ENCODE results near the gene ZNF544. TPM values are rescaled to one million over a fixed set of nuclear protein-coding genes. Genes with fewer than 3 reads are reported as not detected.
A peak's percentile ranks its signal among the peaks of the same experiment; 100 is the strongest.

The ZNF544 gene
- total RNA-seq, 1 donor from 2014 or later: 22.6 TPM

GRCh38 chr19:58268344-58268743 is 39.6 kb downstream of the ZNF544 start:
- peaks cover 100% of the 10 kb centered on the region for H3K9me3 ChIP-seq
- no peak for DNase-seq

GRCh38 chr19:58274771-58275201 is 46.1 kb downstream of the ZNF544 start:
- H3K4me1 ChIP-seq: peaks cover 6% of the 10 kb centered on the region
- H3K4me3 ChIP-seq: no peak overlapping the region
- ATAC-seq (no peak), DNase-seq (no peak)
- H3K36me3 ChIP-seq: peaks cover 5% of the 10 kb centered on the region
- H3K9me3 ChIP-seq: peaks cover 76% of the 10 kb centered on the region
- H3K27ac ChIP-seq: no peak overlapping the region
- H3K27me3 ChIP-seq (ENCODE audit: low read depth): no peaks in the 10 kb centered on the region
- intact Hi-C loops (cut with DNase I): no loop called here
- TF ChIP-seq CTCF (IDR thresholded peaks at IDR 0.05): no peak

More at GRCh38 chr19:58268344-58268743, 39.6 kb downstream of the ZNF544 start:
- TF ChIP-seq CTCF (IDR thresholded peaks at IDR 0.05): no peak
- no peak for ATAC-seq
- H3K4me3 ChIP-seq: no peak overlapping the region
- H3K4me1 ChIP-seq: no peaks in the 10 kb centered on the region
- no peaks in the 10 kb centered on the region for H3K27me3 ChIP-seq (ENCODE audit: low read depth)
- intact Hi-C loops (cut with DNase I): no loop called here
- no peak overlapping the region for H3K27ac ChIP-seq
- H3K36me3 ChIP-seq: peaks cover 3% of the 10 kb centered on the region

- Histone ChIP-seq H3K4me1 (peaks cover 12% of the 10 kb centered on the region), H3K27ac (no peak overlapping the region), H3K9me3 (peaks cover 69% of the 10 kb centered on the region), H3K36me3 (peaks cover 5% of the 10 kb centered on the region), H3K27me3 (ENCODE audit: low read depth) (no peaks in the 10 kb centered on the region), H3K4me3 (no peak overlapping the region)
- no peak for DNase-seq
- TF ChIP-seq CTCF (IDR thresholded peaks at IDR 0.05): no peak
- intact Hi-C loops (cut with DNase I): no loop called here
- no peak for ATAC-seq
These were observed 46.9 kb downstream of the ZNF544 start for GRCh38 chr19:58275564-58275963.

- no peak for ATAC-seq
- Histone ChIP-seq H3K4me3 (no peak overlapping the region), H3K9me3 (peaks cover 52% of the 10 kb centered on the region), H3K27me3 (ENCODE audit: low read depth) (no peaks in the 10 kb centered on the region), H3K36me3 (peaks cover 5% of the 10 kb centered on the region), H3K27ac (no peak overlapping the region), H3K4me1 (peaks cover 12% of the 10 kb centered on the region)
- no peak for DNase-seq
- no peak for TF ChIP-seq CTCF (IDR thresholded peaks at IDR 0.05)
- intact Hi-C loops (cut with DNase I): no loop called here
These were observed 48.5 kb downstream of the ZNF544 start for GRCh38 chr19:58277197-58277596.

- peak; percentile 8 to 16 for ATAC-seq
- TF ChIP-seq CTCF (IDR thresholded peaks at IDR 0.05): no peak
- intact Hi-C loops (cut with DNase I): no loop called here
- Histone ChIP-seq H3K4me3 (peak overlapping the region; percentile 94), H3K36me3 (peaks cover 5% of the 10 kb centered on the region), H3K4me1 (peaks cover 12% of the 10 kb centered on the region), H3K27me3 (ENCODE audit: low read depth) (no peaks in the 10 kb centered on the region), H3K9me3 (peaks cover 48% of the 10 kb centered on the region), H3K27ac (peak overlapping the region; percentile 91)
- DNase-seq: no peak
These were observed 49.2 kb downstream of the ZNF544 start for GRCh38 chr19:58277748-58278540.

Data from lower lobe of right lung (tissue), 2 donors.